ENCODE measurements around the gene STMN1.

Gene STMN1

GRCh38 chr1:25916460-25916859 lies 10.2 kb upstream of the STMN1 start:
- TF ChIP-seq, protein P1, sequence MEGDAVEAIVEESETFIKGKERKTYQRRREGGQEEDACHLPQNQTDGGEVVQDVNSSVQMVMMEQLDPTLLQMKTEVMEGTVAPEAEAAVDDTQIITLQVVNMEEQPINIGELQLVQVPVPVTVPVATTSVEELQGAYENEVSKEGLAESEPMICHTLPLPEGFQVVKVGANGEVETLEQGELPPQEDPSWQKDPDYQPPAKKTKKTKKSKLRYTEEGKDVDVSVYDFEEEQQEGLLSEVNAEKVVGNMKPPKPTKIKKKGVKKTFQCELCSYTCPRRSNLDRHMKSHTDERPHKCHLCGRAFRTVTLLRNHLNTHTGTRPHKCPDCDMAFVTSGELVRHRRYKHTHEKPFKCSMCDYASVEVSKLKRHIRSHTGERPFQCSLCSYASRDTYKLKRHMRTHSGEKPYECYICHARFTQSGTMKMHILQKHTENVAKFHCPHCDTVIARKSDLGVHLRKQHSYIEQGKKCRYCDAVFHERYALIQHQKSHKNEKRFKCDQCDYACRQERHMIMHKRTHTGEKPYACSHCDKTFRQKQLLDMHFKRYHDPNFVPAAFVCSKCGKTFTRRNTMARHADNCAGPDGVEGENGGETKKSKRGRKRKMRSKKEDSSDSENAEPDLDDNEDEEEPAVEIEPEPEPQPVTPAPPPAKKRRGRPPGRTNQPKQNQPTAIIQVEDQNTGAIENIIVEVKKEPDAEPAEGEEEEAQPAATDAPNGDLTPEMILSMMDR (IDR thresholded peaks at IDR 0.05; ENCODE audit: low read depth, low read length) = no peak
- DNase-seq (ENCODE audit: extremely low read depth, low read depth) = no peak

DNA sequence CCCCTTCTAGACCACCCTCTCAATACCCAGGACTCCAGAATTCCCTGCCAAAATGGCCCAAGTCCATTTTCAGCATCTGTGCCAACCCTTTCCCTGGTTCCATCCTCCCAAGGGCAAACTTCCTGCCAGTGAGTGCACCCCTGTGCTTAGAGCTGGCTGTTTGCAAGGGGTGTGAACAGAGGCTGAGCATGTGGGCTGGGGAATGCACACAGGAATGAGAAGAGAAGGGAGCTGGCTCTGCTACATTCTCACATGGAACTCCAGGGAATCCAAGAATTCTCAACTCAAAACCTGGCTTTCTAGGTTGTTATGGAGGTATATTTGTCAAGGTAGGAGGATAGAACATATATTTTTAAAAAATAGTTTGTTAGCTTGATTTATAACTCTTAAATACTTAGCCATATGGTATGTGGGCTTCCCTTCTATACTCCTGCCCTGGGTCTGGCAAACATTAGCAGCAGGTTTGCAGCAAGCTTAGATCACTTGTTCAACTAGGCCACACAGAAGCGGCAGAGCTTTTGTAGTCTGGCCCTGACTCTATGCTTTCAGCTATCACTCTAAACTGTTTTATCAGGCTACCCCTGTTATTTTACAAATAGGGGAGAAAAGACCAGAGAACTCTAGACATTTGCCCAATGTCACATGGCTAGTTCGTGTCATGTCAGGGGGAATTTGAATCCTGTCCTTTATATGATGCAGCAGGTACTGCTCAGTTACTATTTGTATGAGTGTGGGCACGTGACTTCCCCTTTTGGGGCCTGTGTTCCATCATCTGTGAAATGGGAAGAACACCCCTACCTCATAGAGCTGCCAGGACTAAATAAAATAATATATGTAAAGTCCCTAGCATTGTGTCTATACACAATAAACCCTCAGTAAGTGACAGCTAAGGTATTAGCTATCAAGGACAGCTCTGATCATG lies 8.1 kb upstream of the STMN1 start:
- DNase-seq (ENCODE audit: extremely low read depth, low read depth) = no peak
- TF ChIP-seq, protein P1 (IDR thresholded peaks at IDR 0.05; ENCODE audit: low read depth, low read length) = no peak

GRCh38 chr1:25913206-25913605 lies 7.0 kb upstream of the STMN1 start:
- DNase-seq (ENCODE audit: extremely low read depth, low read depth) = no peak
- TF ChIP-seq, protein P1 (IDR thresholded peaks at IDR 0.05; ENCODE audit: low read depth, low read length) = no peak

DNA sequence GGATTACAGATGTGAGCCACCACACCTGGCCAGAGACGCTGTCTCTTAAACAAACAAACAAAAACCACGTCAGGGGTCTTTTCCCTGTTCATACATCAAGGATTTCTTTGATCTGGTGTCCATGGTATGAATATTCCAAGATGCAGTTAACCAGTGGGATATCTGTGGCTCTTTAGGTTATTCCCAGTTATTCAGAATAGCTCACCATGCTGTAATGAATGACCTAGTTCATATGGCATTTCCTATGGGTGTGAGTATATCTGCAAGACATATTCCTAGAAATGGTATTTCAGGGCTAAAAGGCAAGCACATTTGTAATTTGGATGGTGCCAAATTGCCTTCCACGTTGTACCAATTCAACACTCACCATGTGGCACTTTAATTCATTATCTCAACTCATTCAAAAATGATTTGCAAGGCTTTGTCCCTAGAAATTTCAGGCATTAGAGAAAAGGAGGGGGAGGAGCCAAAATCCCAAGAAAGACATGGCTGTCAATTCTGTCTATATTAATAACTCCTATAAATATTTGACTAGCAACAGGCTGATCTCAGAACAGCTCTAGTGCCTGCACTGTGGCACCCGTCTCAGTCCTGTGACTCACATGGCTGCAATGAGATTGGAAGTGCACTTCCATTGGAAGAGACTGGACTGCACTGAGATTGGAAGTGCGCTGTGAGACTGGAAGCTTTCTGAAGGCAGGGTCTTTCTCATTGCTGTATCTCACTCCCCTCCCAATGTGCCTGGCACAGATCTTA lies 6.0 kb upstream of the STMN1 start:
- TF ChIP-seq, protein P1 (IDR thresholded peaks at IDR 0.05; ENCODE audit: low read depth, low read length) = no peak
- DNase-seq (ENCODE audit: extremely low read depth, low read depth) = no peak

DNA sequence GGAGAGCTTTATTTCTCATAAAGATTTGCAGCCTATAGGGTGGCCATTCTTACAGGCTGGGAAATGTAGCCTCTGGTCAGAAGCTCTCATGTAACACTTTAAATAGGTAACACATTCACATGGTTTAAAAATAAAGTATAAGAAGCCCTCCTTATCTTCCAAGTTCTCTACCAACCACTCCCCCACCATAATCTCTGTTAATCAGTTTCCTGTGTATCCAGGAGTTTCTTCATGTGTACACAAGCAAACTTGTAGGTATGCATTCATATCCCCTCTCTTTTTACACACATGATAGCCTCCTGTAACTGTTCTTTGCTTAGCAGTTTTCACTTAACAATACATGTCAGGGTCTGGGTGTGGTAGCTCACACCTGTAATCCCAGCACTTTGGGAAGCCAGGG lies 4.9 kb upstream of the STMN1 start:
- no peak for DNase-seq (ENCODE audit: extremely low read depth, low read depth)
- TF ChIP-seq, protein P1 (IDR thresholded peaks at IDR 0.05; ENCODE audit: low read depth, low read length) = no peak

- DNase-seq (ENCODE audit: extremely low read depth, low read depth) = no peak
- TF ChIP-seq, protein P1 (IDR thresholded peaks at IDR 0.05; ENCODE audit: low read depth, low read length) = no peak
Observed at GRCh38 chr1:25909040-25909439, 2.8 kb upstream of the STMN1 start.

GRCh38 chr1:25908161-25908560 lies 1.9 kb upstream of the STMN1 start:
- TF ChIP-seq, protein P1 (IDR thresholded peaks at IDR 0.05; ENCODE audit: low read depth, low read length) = no peak
- no peak for DNase-seq (ENCODE audit: extremely low read depth, low read depth)
